K562 (cell line): ENCODE measurements around the gene CRYBB1. TPM values are rescaled to one million over a fixed set of nuclear protein-coding genes. Genes with fewer than 3 reads are reported as not detected.
"Not testable (repeated sequence)": the region's sequence is repeated elsewhere in the genome, so short reads cannot be mapped to it uniquely, and the experiment has no call there.

Experiments
- ATAC-seq: fragments of 200-7000 bp; cut with Tn5 transposase; 3 replicates; pipeline ENCODE4 v1.9.1; 2020; ENCODE audit warnings: moderate library complexity
- BruUV-seq: library from RNA; stranded (reverse); fragments of 400-500 nt; replicated peaks from 2 replicates; lab custom pipeline; 2021; lab: Mats Ljungman, UMichigan
- CTCF ChIA-PET: fragments of 300-600 bp; formaldehyde crosslinking; extraction: SDS; loops from one replicate; lab custom pipeline; 2021; ENCODE audit warnings: low intra/inter-chr PET ratio; lab: Yijun Ruan, JAX
- POLR2A ChIA-PET: fragments of 300-600, 350-650 bp; sonication (Branson Sonifier 250); formaldehyde crosslinking; extraction: SDS; loops from one replicate; lab custom pipeline; 2021; ENCODE audit warnings: antibody characterized with exemption, inconsistent platforms; lab: Yijun Ruan, JAX
- DNase-seq, 4 experiments: peaks; one replicate each; pipeline versions ENCODE4 v3.0.0 to v3.0.0-alpha.2; 2011 to 2018; ENCODE audit warnings: low spot score in 3 of 4, mixed read lengths in 3 of 4; ENCODE audit errors: extremely low read depth in 1 of 4
- FAIRE-seq: peaks from 2 replicates; lab custom pipeline; 2011; peaks lifted over from hg19 to GRCh38; lab: Jason Lieb, UNC
- H2AFZ ChIP-seq: 2 replicates; pipeline ENCODE4 v1.6.0; 2011; ENCODE audit warnings: low read depth, low read length, control low read depth, inconsistent platforms
- H3K27ac ChIP-seq: fragments of 200-600 bp; 3 replicates; pipeline ENCODE4 v1.8.0; 2011; ENCODE audit warnings: low read depth, mild to moderate bottlenecking, control low read depth, inconsistent platforms, low read length, moderate library complexity, mixed read lengths; ENCODE audit errors: extremely low read depth
- H3K27me3 ChIP-seq, 2 experiments: fragments of 300-600 bp in 1 of 2; 2 replicates in 1 of 2; 3 replicates in 1 of 2; pipeline versions ENCODE4 v1.6.0 to v1.8.0; 2011; ENCODE audit warnings: inconsistent platforms in 2 of 2, low read length in 2 of 2, mild to moderate bottlenecking in 1 of 2, mixed read lengths in 1 of 2, moderate library complexity in 1 of 2; ENCODE audit not compliant: control insufficient read depth in 2 of 2, insufficient read depth in 2 of 2
- H3K36me3 ChIP-seq: fragments of 300-600 bp; 3 replicates; pipeline ENCODE4 v1.8.0; 2011; ENCODE audit warnings: mild to moderate bottlenecking, low read length, inconsistent platforms; ENCODE audit not compliant: control insufficient read depth, insufficient read depth
- H3K4me1 ChIP-seq, 2 experiments: fragments of 200-600 bp in 1 of 2; replicated peaks in 1 of 2; 2 replicates in 1 of 2; 3 replicates in 1 of 2; pipeline versions ENCODE4 v1.5.1 to v1.8.0; 2011; ENCODE audit warnings: inconsistent platforms in 2 of 2, low read length in 2 of 2, mild to moderate bottlenecking in 1 of 2, mixed read lengths in 1 of 2, moderate library complexity in 1 of 2; ENCODE audit not compliant: control insufficient read depth in 2 of 2, insufficient read depth in 2 of 2
- H3K4me2 ChIP-seq: 2 replicates; pipeline ENCODE4 v1.6.1; 2011; ENCODE audit warnings: low read length, control low read depth, inconsistent platforms, mixed read lengths; ENCODE audit not compliant: insufficient read depth
- H3K4me3 ChIP-seq: fragments of 200-600 bp; sonication (generic), shearing (Covaris generic); 2 replicates; pipeline ENCODE4 v1.5.1; 2016; ENCODE audit warnings: control low read depth, inconsistent platforms
- H3K79me2 ChIP-seq: fragments of 200-600 bp; 3 replicates; pipeline ENCODE4 v1.8.0; 2011; ENCODE audit warnings: low read length, inconsistent platforms; ENCODE audit not compliant: control insufficient read depth, insufficient read depth
- H3K9ac ChIP-seq, 2 experiments: 2 replicates each; pipeline versions ENCODE4 v1.6.0 to v1.6.1; 2011; ENCODE audit warnings: low read depth in 2 of 2, low read length in 2 of 2, control low read depth in 1 of 2, inconsistent platforms in 1 of 2, mild to moderate bottlenecking in 1 of 2, mixed read lengths in 1 of 2; ENCODE audit not compliant: insufficient read depth in 1 of 2
- H3K9me1 ChIP-seq: one replicate; pipeline ENCODE4 v1.6.0; 2011; ENCODE audit warnings: inconsistent platforms, mild to moderate bottlenecking, low read length, moderate library complexity; ENCODE audit not compliant: control insufficient read depth, insufficient read depth
- H3K9me3 ChIP-seq: replicated peaks from 2 replicates; pipeline ENCODE4 v1.5.1; 2011; ENCODE audit warnings: low read depth, low read length, inconsistent platforms; ENCODE audit not compliant: control insufficient read depth, insufficient read depth
- H4K20me1 ChIP-seq: replicated peaks from 2 replicates; pipeline ENCODE4 v1.6.1; 2011; ENCODE audit warnings: low read length, inconsistent platforms, mixed read lengths; ENCODE audit not compliant: control insufficient read depth, insufficient read depth
- BCOR ChIP-seq: fragments of 450-650 bp; IDR thresholded peaks from 2 replicates; pipeline ENCODE4 v1.6.1; 2016
- BRF1 ChIP-seq: IDR thresholded peaks from 3 replicates; pipeline ENCODE4 v1.6.1; 2011; ENCODE audit warnings: borderline replicate concordance, mild to moderate bottlenecking; ENCODE audit not compliant: insufficient read length; ENCODE audit errors: extremely low read depth
- HNRNPLL ChIP-seq: fragments of 200-400 bp; formaldehyde crosslinking; IDR thresholded peaks from 2 replicates; pipeline ENCODE4 v1.6.1; 2017; ENCODE audit warnings: low read length, low read depth, mild to moderate bottlenecking; ENCODE audit not compliant: poor library complexity, severe bottlenecking
- HOXB6 ChIP-seq: fragments of 250-450 bp; sonication (Bioruptor Pico); IDR thresholded peaks from 2 replicates; pipeline ENCODE4 v1.5.1; 2022; ENCODE audit warnings: mild to moderate bottlenecking, borderline replicate concordance
- MECOM ChIP-seq: fragments of 250-450 bp; sonication (Bioruptor Pico); IDR thresholded peaks from 2 replicates; pipeline ENCODE4 v1.8.0; 2022; ENCODE audit warnings: inconsistent platforms
- MEF2D ChIP-seq: conservative IDR thresholded peaks from 2 replicates; pipeline ENCODE4 v1.6.1; 2016; ENCODE audit warnings: low read depth, missing genetic modification characterization, missing compliant biosample characterization
- POLR2G ChIP-seq: fragments of 200-400 bp; formaldehyde crosslinking; IDR thresholded peaks from 2 replicates; pipeline ENCODE4 v1.6.1; 2017; ENCODE audit warnings: low read depth, mild to moderate bottlenecking, antibody characterized with exemption, low read length, moderate library complexity
- PTBP1 ChIP-seq: fragments of 200-400 bp; formaldehyde crosslinking; IDR thresholded peaks from 2 replicates; pipeline ENCODE4 v1.6.1; 2017; ENCODE audit warnings: low read depth, low read length
- PTRF ChIP-seq: fragments of 450-650 bp; IDR thresholded peaks from 2 replicates; pipeline ENCODE4 v1.6.1; 2016; ENCODE audit warnings: mild to moderate bottlenecking, missing genetic modification characterization, missing compliant biosample characterization
- SRSF9 ChIP-seq: fragments of 200-400 bp; formaldehyde crosslinking; IDR thresholded peaks from 2 replicates; pipeline ENCODE4 v1.6.1; 2017; ENCODE audit warnings: low read depth, low read length, borderline replicate concordance
- TSC22D4 ChIP-seq: fragments of 450-650 bp; IDR thresholded peaks from 2 replicates; pipeline ENCODE4 v1.6.1; 2016; ENCODE audit warnings: missing genetic modification characterization, missing biosample characterization, control low read depth
- ZNF12 ChIP-seq: sonication (generic); formaldehyde crosslinking; IDR thresholded peaks from 2 replicates; pipeline ENCODE4 v1.4.0; 2020; ENCODE audit warnings: mild to moderate bottlenecking, missing genetic modification reagents
- ZNF3 ChIP-seq: fragments of 250-450 bp; sonication (Bioruptor Pico); IDR thresholded peaks from 2 replicates; pipeline ENCODE4 v1.5.0; 2021; ENCODE audit warnings: mild to moderate bottlenecking, moderate library complexity
- ZNF311 ChIP-seq: fragments of 250-450 bp; sonication (Bioruptor Pico); IDR thresholded peaks from 2 replicates; pipeline ENCODE4 v1.4.0; 2020; ENCODE audit warnings: mild to moderate bottlenecking, moderate library complexity
- WGBS: fragments of 100-300 bp; shearing (Covaris generic); methylation state at CpG from one replicate; pipeline ENCODE4 v1.1.6; 2016; ENCODE audit warnings: low coverage, mixed read lengths; ENCODE audit not compliant: insufficient coverage; ENCODE audit errors: missing lambda C conversion rate; 5-methylcytosine and 5-hydroxymethylcytosine counted together
- in situ Hi-C: fragments of 300-500 bp; cut with MboI; formaldehyde crosslinking; loops from 4 replicates; pipeline ENCODE4 v1.15.0; 2018; ENCODE audit warnings: inconsistent platforms, mixed read lengths
- intact Hi-C: fragments of 100-400 bp; cut with micrococcal nuclease; formaldehyde crosslinking; loops from 2 replicates; pipeline ENCODE4 v1.14.2; 2022
- polyA plus RNA-seq, 8 experiments: library from polyadenylated mRNA; depleted of rRNA in 4 of 8; stranded (reverse) in 5 of 8; unstranded in 3 of 8; fragments of >200 nt; fragmentation: Nextera tagmentation in 2 of 8; fragmentation: Illumina TruSeq in 1 of 8; extraction: Ambion mirVana in 2 of 8; extraction: Trizol in 1 of 8; gene quantifications; 2 replicates each; pipeline versions ENCODE4 v1.2.1 to v1.2.3, GENCODE V29; 2011 to 2014; ENCODE audit warnings: inconsistent platforms in 1 of 8, missing spikeins in 1 of 8
- total RNA-seq, 7 experiments: library from RNA; depleted of rRNA in 6 of 7; stranded (reverse); fragments of >200 nt in 6 of 7; fragmentation: Illumina TruSeq in 2 of 7; extraction: Trizol in 2 of 7; gene quantifications; 2 replicates each; pipeline versions ENCODE4 v1.2.1 to v1.2.3, GENCODE V29; 2011 to 2021; ENCODE audit warnings: low replicate concordance in 1 of 7
- TF ChIP-seq, protein P1 (sequence below): IDR thresholded peaks from 3 replicates; pipeline ENCODE4 v1.6.1; 2011; ENCODE audit warnings: borderline replicate concordance, mild to moderate bottlenecking; ENCODE audit not compliant: insufficient read length, insufficient read depth

CRYBB1 gene
- total and polyA plus RNA-seq, 9 of the 15 experiments (the other 6 are each of a cell fraction or from before 2014, with no cell fraction given): 0.16 to 0.45 (median 0.33) TPM; not detected in 2

DNA sequence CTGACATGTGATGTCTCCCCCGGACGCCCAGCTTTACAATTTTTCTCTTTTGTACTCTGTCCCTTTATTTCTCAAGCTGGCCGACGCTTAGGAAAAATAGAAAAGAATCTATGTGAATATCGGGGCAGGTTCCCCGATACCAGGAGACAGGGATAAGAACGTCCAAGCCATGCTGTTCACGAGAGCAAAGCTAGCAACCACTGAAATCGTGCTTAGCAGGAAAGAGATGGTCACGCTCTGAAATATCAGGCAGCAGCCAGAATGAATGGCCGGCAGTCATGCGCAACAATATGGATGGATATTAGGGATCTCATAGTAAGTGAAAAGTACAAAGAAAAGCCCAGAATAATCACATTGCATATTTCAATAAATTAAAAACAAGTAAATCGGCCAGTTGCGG, 3.5 kb downstream of the CRYBB1 start (continued):
- TF ChIP-seq POLR2G (no peak), SRSF9 (no peak), HOXB6 (no peak), ZNF3 (no peak), BCOR (no peak), ZNF12 (CRISPR knock-in tag) (no peak), ZNF311 (CRISPR knock-in tag) (no peak), PTRF (tag) (no peak), BRF1 (no peak), TSC22D4 (tag) (no peak), PTBP1 (no peak), MEF2D (no peak), HNRNPLL (no peak), MECOM (no peak)
- TF ChIP-seq, protein P1, sequence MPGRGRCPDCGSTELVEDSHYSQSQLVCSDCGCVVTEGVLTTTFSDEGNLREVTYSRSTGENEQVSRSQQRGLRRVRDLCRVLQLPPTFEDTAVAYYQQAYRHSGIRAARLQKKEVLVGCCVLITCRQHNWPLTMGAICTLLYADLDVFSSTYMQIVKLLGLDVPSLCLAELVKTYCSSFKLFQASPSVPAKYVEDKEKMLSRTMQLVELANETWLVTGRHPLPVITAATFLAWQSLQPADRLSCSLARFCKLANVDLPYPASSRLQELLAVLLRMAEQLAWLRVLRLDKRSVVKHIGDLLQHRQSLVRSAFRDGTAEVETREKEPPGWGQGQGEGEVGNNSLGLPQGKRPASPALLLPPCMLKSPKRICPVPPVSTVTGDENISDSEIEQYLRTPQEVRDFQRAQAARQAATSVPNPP: no peak

DNA sequence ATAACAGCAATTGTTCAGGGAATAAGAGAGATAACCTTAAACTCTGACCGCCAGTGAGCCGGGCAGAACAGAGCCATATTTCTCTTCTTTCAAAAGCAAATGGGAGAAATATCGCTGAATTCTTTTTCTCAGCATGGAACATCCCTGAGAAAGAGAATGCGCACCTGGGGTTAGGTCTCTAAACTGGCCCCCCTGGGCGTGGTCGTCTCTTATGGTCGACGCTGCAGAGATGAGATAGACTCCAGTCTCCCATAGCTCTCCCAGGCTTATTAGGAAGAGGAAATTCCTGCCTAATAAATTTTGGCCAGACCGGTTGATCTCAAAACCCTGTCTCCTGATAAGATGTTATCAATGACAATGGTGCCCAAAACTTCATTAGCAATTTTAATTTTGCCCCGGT, 4.1 kb downstream of the CRYBB1 start:
- intact Hi-C loops, H2AFZ ChIP-seq, H3K27ac ChIP-seq, POLR2A ChIA-PET, H3K9me1 ChIP-seq, H3K79me2 ChIP-seq, DNase-seq, ATAC-seq, H3K36me3 ChIP-seq, H3K9ac ChIP-seq, BruUV-seq, CTCF ChIA-PET, H4K20me1 ChIP-seq, H3K9me3 ChIP-seq, H3K27me3 ChIP-seq, H3K4me3 ChIP-seq, in situ Hi-C loops, H3K4me2 ChIP-seq, FAIRE-seq: not testable (repeated sequence)
- 13% methylated on average over 9 of the region's 10 CpGs for WGBS
- H3K4me1 ChIP-seq: peaks cover 26 to 35% of the 10 kb centered on the region in 2 experiments
